ENCODE results near the gene G0S2.

Gene G0S2

GRCh38 chr1:209648346-209648745 lies 26.9 kb upstream of the G0S2 start:
- no peak for DNase-seq (ENCODE audit: low read depth in 2 of 3, low spot score in 2 of 3)

GRCh38 chr1:209648931-209649776 lies 26.1 kb upstream of the G0S2 start:
- no peak for DNase-seq (ENCODE audit: low read depth in 2 of 3, low spot score in 2 of 3)

GRCh38 chr1:209650454-209650853 lies 24.8 kb upstream of the G0S2 start:
- DNase-seq (ENCODE audit: low read depth in 2 of 3, low spot score in 2 of 3) = no peak

- DNase-seq (ENCODE audit: low read depth in 2 of 3, low spot score in 2 of 3) = peak in 2 of 3 experiments; percentile 31 to 36
Observed at GRCh38 chr1:209651138-209651587, 24.0 kb upstream of the G0S2 start.

GRCh38 chr1:209652121-209652735 lies 23.0 kb upstream of the G0S2 start, which contains the start of gene LAMB3:
Gene LAMB3 (minus strand): TSS chr1:209652425. CDS start chr1:209650944, 1,481 bp downstream.
- no peak for DNase-seq (ENCODE audit: low read depth in 2 of 3, low spot score in 2 of 3)

- peak in 2 of 3 experiments; percentile 27 for DNase-seq (ENCODE audit: low read depth in 2 of 3, low spot score in 2 of 3)
Observed at GRCh38 chr1:209652873-209653401, 22.3 kb upstream of the G0S2 start.

GRCh38 chr1:209653915-209654351 lies 21.3 kb upstream of the G0S2 start:
- DNase-seq (ENCODE audit: low read depth in 2 of 3, low spot score in 2 of 3) = no peak

GRCh38 chr1:209655411-209656231 lies 19.6 kb upstream of the G0S2 start:
- DNase-seq (ENCODE audit: low read depth in 2 of 3, low spot score in 2 of 3) = no peak

GRCh38 chr1:209657140-209657879 lies 17.9 kb upstream of the G0S2 start:
- DNase-seq (ENCODE audit: low read depth in 2 of 3, low spot score in 2 of 3) = no peak

GRCh38 chr1:209657918-209658317 lies 17.3 kb upstream of the G0S2 start:
- DNase-seq (ENCODE audit: low read depth in 2 of 3, low spot score in 2 of 3) = no peak

GRCh38 chr1:209659909-209660308 lies 15.3 kb upstream of the G0S2 start:
- no peak for DNase-seq (ENCODE audit: low read depth in 2 of 3, low spot score in 2 of 3)

GRCh38 chr1:209661071-209661470 lies 14.1 kb upstream of the G0S2 start:
- DNase-seq (ENCODE audit: low read depth in 2 of 3, low spot score in 2 of 3) = no peak

- no peak for DNase-seq (ENCODE audit: low read depth in 2 of 3, low spot score in 2 of 3)
Observed at GRCh38 chr1:209662879-209663327, 12.3 kb upstream of the G0S2 start.

GRCh38 chr1:209667103-209667502 lies 8.1 kb upstream of the G0S2 start:
- DNase-seq (ENCODE audit: low read depth in 2 of 3, low spot score in 2 of 3) = no peak

GRCh38 chr1:209667708-209668107 lies 7.5 kb upstream of the G0S2 start:
- no peak for DNase-seq (ENCODE audit: low read depth in 2 of 3, low spot score in 2 of 3)

GRCh38 chr1:209670441-209671082 lies 4.7 kb upstream of the G0S2 start:
- DNase-seq (ENCODE audit: low read depth in 2 of 3, low spot score in 2 of 3) = no peak

GRCh38 chr1:209672705-209673630 lies 2.2 kb upstream of the G0S2 start:
- no peak for DNase-seq (ENCODE audit: low read depth in 2 of 3, low spot score in 2 of 3)

GRCh38 chr1:209673631-209674417 lies 1.4 kb upstream of the G0S2 start:
- no peak for DNase-seq (ENCODE audit: low read depth in 2 of 3, low spot score in 2 of 3)
